ENCODE measurements around the gene SERAC1. TPM values are rescaled to one million over a fixed set of nuclear protein-coding genes. Genes with fewer than 3 reads are reported as not detected.

Gene SERAC1
- total RNA-seq, 6 donors from 2014 or later: 3.2 to 11.4 (median 6.1) TPM

DNA sequence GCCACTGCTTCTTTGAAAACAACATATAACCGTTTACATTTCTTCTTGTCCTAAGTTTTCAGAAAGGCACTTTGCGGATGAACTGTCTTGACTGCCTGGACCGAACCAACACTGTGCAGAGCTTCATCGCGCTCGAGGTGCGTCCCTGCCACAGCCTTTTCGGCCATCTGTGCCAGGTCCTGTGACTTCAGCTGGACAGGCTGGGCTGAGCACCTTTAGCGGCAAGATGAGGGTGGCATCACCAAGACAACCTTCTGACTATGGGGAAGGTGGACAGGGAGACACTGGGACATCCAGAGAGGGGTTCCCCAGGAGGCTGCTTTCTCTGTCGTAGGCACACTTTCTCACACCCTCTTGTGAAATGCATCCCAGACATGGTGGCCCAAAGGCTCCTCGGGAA, 104.3 kb downstream of the SERAC1 start:
- TF ChIP-seq POLR2AphosphoS5 (IDR thresholded peaks at IDR 0.05) (no peak), EP300 (IDR thresholded peaks at IDR 0.05) (no peak), POLR2A (IDR thresholded peaks at IDR 0.05) (no peak)
- TF ChIP-seq, protein P1, sequence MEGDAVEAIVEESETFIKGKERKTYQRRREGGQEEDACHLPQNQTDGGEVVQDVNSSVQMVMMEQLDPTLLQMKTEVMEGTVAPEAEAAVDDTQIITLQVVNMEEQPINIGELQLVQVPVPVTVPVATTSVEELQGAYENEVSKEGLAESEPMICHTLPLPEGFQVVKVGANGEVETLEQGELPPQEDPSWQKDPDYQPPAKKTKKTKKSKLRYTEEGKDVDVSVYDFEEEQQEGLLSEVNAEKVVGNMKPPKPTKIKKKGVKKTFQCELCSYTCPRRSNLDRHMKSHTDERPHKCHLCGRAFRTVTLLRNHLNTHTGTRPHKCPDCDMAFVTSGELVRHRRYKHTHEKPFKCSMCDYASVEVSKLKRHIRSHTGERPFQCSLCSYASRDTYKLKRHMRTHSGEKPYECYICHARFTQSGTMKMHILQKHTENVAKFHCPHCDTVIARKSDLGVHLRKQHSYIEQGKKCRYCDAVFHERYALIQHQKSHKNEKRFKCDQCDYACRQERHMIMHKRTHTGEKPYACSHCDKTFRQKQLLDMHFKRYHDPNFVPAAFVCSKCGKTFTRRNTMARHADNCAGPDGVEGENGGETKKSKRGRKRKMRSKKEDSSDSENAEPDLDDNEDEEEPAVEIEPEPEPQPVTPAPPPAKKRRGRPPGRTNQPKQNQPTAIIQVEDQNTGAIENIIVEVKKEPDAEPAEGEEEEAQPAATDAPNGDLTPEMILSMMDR (IDR thresholded peaks at IDR 0.05): no peak
- peaks cover 20 to 24% (median 23%) of the 10 kb centered on the region in 4 donors for H3K4me1 ChIP-seq
- H3K4me3 ChIP-seq: no peak overlapping the region
- 97 to 98% methylated on average over 11 of the region's 11 CpGs for WGBS, 2 donors
- no peaks in the 10 kb centered on the region for H3K27me3 ChIP-seq
- no peak for ATAC-seq (ENCODE audit: low FRiP score in 2 of 2)
- DNase-seq: no peak
- H3K27ac ChIP-seq: no peak overlapping the region
- peaks cover 0 to 4% (median 2%) of the 10 kb centered on the region in 4 donors for H3K36me3 ChIP-seq
- H3K9me3 ChIP-seq: no peaks in the 10 kb centered on the region

GRCh38 chr6:158061709-158062461, 106.2 kb downstream of the SERAC1 start:
- Histone ChIP-seq H3K4me3 (no peak overlapping the region), H3K27ac (no peak overlapping the region), H3K36me3 (peaks cover 0 to 4% (median 2%) of the 10 kb centered on the region in 4 donors), H3K4me1 (peaks cover 17 to 22% (median 19%) of the 10 kb centered on the region in 4 donors), H3K9me3 (no peaks in the 10 kb centered on the region), H3K27me3 (no peaks in the 10 kb centered on the region)
- 95% methylated on average over 29 of the region's 29 CpGs for WGBS, 2 donors
- DNase-seq (no peak), ATAC-seq (ENCODE audit: low FRiP score in 2 of 2) (no peak)
- TF ChIP-seq, protein P1 (IDR thresholded peaks at IDR 0.05): no peak
- TF ChIP-seq EP300 (IDR thresholded peaks at IDR 0.05) (no peak), POLR2A (IDR thresholded peaks at IDR 0.05) (no peak)

- Histone ChIP-seq H3K4me1 (peaks cover 17 to 22% (median 19%) of the 10 kb centered on the region in 4 donors), H3K36me3 (peaks cover 0 to 4% (median 2%) of the 10 kb centered on the region in 4 donors), H3K27me3 (no peaks in the 10 kb centered on the region), H3K9me3 (no peaks in the 10 kb centered on the region), H3K27ac (peak overlapping the region in 1 of 4 donors; percentile 23), H3K4me3 (no peak overlapping the region)
- WGBS, 2 donors: 86 to 100% methylated on average over 1 to 5 of the region's 5 CpGs
- DNase-seq (no peak), ATAC-seq (ENCODE audit: low FRiP score in 2 of 2) (no peak)
- TF ChIP-seq POLR2A (IDR thresholded peaks at IDR 0.05) (no peak), EP300 (IDR thresholded peaks at IDR 0.05) (no peak), POLR2AphosphoS5 (IDR thresholded peaks at IDR 0.05) (no peak)
- TF ChIP-seq, protein P1 (IDR thresholded peaks at IDR 0.05): no peak
Observed at GRCh38 chr6:158061361-158061708, 106.7 kb downstream of the SERAC1 start.

DNA sequence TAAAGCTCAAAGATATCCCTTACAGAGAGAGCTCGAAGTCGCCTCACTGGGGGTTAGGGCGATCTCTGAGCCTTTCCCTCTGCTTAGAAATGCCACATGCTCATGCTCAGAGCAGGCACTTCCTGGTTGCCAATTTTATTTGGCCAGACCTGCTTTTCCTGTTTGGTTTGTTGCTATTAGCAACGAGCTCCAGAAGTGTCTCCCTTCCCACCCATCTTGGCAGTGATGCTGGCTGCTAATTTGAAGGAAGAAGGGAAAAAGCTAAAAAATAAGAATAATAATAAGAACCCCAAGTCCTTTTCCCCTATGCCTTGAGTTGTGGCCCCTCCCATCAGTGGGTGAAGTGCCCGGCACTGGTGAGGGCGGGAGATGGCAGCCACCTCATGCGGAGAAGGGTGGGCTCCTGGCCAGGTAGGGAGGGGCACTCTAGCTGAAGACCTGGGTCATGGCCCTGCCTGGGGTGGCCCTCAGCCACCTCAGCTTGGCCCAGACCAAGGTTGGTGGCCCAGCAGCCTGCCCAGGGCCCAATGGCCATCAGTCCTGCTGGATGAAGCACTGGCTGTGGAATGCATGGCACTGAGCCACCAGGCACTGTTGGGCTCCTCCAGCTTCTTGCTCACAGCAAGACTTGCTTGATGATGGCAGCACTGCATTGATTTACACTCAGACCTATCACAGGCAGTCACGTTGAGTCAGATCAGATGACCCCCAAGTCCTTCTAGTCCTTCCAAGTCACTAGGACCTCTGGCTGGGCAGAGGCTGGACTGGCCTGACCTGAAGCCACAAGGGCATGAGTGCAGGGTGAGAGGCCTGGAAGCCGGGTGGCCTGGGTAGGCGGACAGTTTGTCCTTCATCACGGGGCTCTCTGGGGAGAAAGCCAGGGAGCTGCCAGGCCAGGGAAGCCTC, 107.4 kb downstream of the SERAC1 start:
- Histone ChIP-seq H3K27me3 (no peaks in the 10 kb centered on the region), H3K9me3 (no peaks in the 10 kb centered on the region), H3K36me3 (peaks cover 0 to 4% (median 2%) of the 10 kb centered on the region in 4 donors), H3K4me3 (peak overlapping the region in 3 of 4 donors; percentile 1 to 13 (median 3)), H3K4me1 (peaks cover 17 to 22% (median 19%) of the 10 kb centered on the region in 4 donors), H3K27ac (peak overlapping the region; percentile 29 to 77 (median 67))
- WGBS, 2 donors: 29 to 44% methylated on average over 7 to 10 of the region's 11 CpGs
- ATAC-seq (ENCODE audit: low FRiP score in 2 of 2): peak; percentile 83 to 86
- peak; percentile 70 to 85 for DNase-seq
- TF ChIP-seq, protein P1 (IDR thresholded peaks at IDR 0.05): no peak
- TF ChIP-seq EP300 (IDR thresholded peaks at IDR 0.05) (peak in 1 of 4 donors; percentile 6), POLR2A (IDR thresholded peaks at IDR 0.05) (no peak)

Other genes starting within 250 kb of the SERAC1 start
- gene SYNJ2, start 186.4 kb downstream of the SERAC1 start, total RNA-seq: 1 to 10 TPM; 3.0 to 7.7 (median 4.2) TPM
- 10 to 100 TPM in 2 of 6 donors, 1 to 10 TPM in 3, under 1 TPM in 1; 0.89 to 16.9 (median 3.4) TPM for gene GTF2H5, start 88 bp upstream of the SERAC1 start, total RNA-seq
- 100 to 1,000 TPM in 2 of 6 donors, 10 to 100 TPM in 4; 78.7 to 150 (median 94.4) TPM for gene TULP4, start 144.2 kb upstream of the SERAC1 start, total RNA-seq